HG02798 (cell line): ENCODE results near the gene NUMBL.

ENCODE experiments used
- ATAC-seq: cut with Tn5 transposase; IDR thresholded peaks from one replicate; pipeline ENCODE4 v1.9.1; 2021; ENCODE audit warnings: mild to moderate bottlenecking; ENCODE audit not compliant: unreplicated experiment, poor library complexity

The NUMBL gene

GRCh38 chr19:40716482-40717324, 26.3 kb upstream of the NUMBL start, which contains the start of the genes COQ8B and ITPKC:
TSS of gene COQ8B (minus strand) at chr19:40716886. CDS start at chr19:40714632, 2,254 bp downstream.
TSS of gene ITPKC (plus strand) at chr19:40717112. CDS start at chr19:40717136, 24 bp downstream.
- ATAC-seq: peak; percentile 81

- no peak for ATAC-seq
These were observed 25.6 kb upstream of the NUMBL start for GRCh38 chr19:40716031-40716481.

- ATAC-seq: peak; percentile 58
These were observed 24.2 kb upstream of the NUMBL start for GRCh38 chr19:40714441-40715299.

GRCh38 chr19:40713939-40714338, 23.5 kb upstream of the NUMBL start:
- no peak for ATAC-seq

- ATAC-seq: no peak
These were observed 19.4 kb upstream of the NUMBL start for GRCh38 chr19:40709817-40710216.

GRCh38 chr19:40707615-40708014, 17.2 kb upstream of the NUMBL start:
- no peak for ATAC-seq

- no peak for ATAC-seq
These were observed 15.6 kb upstream of the NUMBL start for GRCh38 chr19:40705950-40706619.

GRCh38 chr19:40705362-40705651, 14.9 kb upstream of the NUMBL start:
- ATAC-seq: no peak

- ATAC-seq: no peak
These were observed 14.3 kb upstream of the NUMBL start for GRCh38 chr19:40704491-40705361.

- no peak for ATAC-seq
These were observed 12.7 kb upstream of the NUMBL start for GRCh38 chr19:40703029-40703755.

GRCh38 chr19:40702337-40703012, 12.0 kb upstream of the NUMBL start:
- ATAC-seq: no peak

GRCh38 chr19:40701758-40702157, 11.3 kb upstream of the NUMBL start:
- ATAC-seq: no peak

GRCh38 chr19:40700083-40700482, 9.6 kb upstream of the NUMBL start:
- ATAC-seq: no peak

- ATAC-seq: no peak
These were observed 6.6 kb upstream of the NUMBL start for GRCh38 chr19:40697007-40697406.

GRCh38 chr19:40695881-40696280, 5.4 kb upstream of the NUMBL start:
- no peak for ATAC-seq

- no peak for ATAC-seq
These were observed 3.4 kb upstream of the NUMBL start for GRCh38 chr19:40693896-40694295.

- ATAC-seq: no peak
These were observed 2.8 kb upstream of the NUMBL start for GRCh38 chr19:40693150-40693788.

GRCh38 chr19:40692212-40692551, 1.7 kb upstream of the NUMBL start:
- ATAC-seq: no peak
